NCI-H226 (cell line): ENCODE data around the gene TNNC2.
A peak's percentile ranks its signal among the peaks of the same experiment; 100 is the strongest.
"Not testable (repeated sequence)": the region's sequence is repeated elsewhere in the genome, so short reads cannot be mapped to it uniquely, and the experiment has no call there.

Experiments used
- DNase-seq: peaks from one replicate; pipeline ENCODE4 v3.0.0-alpha.2; 2015

TNNC2 gene

DNA sequence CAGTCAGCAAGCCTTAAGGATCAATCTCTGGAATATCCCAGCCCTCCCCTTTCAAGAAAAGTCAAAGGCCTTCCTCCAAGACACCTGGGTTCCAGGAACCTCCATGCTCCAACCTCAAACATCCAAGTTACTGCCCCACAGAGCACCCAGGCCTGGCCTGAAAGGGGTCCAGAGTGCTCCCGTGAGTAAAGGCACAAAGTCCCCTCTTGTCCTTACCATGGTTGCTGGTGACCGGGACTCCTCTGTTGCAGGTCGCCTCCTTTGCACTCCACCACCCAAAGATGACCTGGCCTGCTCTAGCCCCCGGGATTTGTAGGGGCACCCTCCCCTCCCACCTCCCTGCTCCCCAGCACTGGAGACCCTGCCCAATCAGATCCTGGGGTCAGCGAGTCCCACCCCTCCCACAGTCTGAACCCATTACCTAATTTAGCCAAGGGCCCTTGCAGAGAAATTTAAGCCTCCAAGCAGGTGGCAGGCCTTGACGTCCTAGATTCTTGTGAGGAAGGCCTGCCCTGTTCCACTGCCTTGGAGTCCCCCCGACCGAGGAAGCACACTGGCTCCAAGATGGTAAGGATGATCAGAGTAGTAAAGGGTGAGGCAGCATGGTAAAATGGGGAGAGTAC lies at the start of gene TNNC2:
Gene TNNC2 (minus strand): TSS at position 283 of the 623 bp plus-strand sequence. CDS start 64 bp downstream, at position 219.
- DNase-seq: no peak

DNA sequence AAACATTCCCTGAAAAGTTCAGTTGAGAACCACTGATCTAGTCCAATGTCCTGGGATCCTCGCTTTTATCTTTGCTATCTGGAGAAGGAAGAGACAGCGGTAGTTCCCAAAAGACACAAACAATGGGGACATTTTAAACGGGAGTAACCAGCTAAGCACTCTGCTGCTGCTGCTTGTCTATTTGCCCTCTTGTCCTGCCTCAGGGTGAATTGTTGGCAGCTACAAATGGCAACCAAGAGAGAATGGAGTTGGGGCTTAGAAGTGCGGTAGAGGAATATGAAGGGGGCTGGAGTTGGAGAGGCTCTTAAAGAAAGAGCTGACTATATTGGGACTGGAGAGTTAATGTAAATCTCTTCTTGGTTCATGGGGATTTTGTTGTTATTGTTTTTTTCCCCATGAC lies 47.5 kb upstream of the TNNC2 start:
- no peak for DNase-seq

- DNase-seq: not testable (repeated sequence)
Observed at GRCh38 chr20:45874104-45874481, 47.0 kb upstream of the TNNC2 start.

- DNase-seq: no peak
Observed at GRCh38 chr20:45873409-45874103, 46.4 kb upstream of the TNNC2 start.

DNA sequence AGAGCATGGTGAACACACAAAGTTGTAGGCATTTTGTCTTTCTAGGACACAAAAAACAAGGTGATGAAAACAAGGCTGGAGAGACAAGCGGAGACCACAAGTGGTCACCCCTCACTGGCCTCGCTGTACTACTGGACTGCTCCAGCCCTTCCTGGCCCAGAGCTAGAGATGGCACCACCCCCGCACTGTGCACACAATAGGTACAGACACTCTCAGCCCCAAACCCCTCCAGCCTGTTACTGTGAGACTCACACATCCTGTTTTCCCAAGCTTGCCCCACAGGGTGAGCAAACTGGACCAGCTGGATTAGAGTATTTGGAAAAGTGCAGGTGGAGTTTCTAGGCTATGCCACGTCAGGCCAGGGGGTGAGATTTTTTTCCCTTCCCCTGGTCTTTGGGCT lies 45.5 kb upstream of the TNNC2 start:
- DNase-seq: no peak

- peak; percentile 60 for DNase-seq
Observed at GRCh38 chr20:45867819-45868176, 40.7 kb upstream of the TNNC2 start.

GRCh38 chr20:45867136-45867818 lies 40.2 kb upstream of the TNNC2 start:
- DNase-seq: no peak

GRCh38 chr20:45866454-45866853 lies 39.3 kb upstream of the TNNC2 start:
- DNase-seq: no peak

DNA sequence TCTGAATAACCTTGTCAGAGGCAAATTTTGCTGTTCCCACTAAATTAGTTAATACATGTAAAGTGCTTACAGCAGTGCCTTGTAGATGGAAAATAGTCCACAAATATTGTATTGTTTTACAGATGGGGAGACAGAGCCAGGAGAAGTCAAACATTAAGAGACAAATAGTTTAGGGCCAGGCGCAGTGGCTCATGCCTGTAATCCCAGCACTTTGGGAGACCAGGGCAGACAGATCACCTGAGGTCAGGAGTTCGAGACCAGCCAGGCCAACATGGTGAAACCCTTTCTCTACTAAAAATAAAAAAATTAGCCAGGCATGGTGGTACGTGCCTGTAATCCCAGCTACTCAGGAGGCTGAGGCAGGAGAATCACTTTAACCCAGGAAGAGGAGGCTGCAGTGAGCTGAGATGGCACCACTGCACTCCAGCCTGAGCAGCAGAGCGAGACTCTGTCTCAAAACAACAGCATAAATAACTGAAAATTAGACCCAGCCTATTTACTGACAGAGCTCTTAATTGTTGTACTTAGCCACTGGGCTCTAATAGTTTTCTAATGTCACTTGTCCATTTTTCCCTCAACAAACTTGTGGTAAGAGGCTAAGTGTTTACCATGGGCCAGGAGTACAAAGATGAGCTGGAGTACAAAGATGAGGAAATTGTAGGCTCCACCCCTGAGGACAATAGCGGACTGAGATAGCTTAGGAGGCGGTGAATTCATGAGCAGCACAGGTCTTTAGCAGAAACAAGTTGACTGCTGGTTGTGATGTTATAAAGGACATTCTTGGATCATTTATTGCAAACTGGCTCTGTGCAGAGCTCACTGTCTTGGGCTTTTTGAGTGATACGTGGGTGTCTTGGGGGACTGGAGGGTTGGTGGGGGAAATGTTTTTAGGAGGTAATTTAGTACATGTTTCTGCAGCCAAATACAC lies 36.7 kb upstream of the TNNC2 start:
- no peak for DNase-seq

DNA sequence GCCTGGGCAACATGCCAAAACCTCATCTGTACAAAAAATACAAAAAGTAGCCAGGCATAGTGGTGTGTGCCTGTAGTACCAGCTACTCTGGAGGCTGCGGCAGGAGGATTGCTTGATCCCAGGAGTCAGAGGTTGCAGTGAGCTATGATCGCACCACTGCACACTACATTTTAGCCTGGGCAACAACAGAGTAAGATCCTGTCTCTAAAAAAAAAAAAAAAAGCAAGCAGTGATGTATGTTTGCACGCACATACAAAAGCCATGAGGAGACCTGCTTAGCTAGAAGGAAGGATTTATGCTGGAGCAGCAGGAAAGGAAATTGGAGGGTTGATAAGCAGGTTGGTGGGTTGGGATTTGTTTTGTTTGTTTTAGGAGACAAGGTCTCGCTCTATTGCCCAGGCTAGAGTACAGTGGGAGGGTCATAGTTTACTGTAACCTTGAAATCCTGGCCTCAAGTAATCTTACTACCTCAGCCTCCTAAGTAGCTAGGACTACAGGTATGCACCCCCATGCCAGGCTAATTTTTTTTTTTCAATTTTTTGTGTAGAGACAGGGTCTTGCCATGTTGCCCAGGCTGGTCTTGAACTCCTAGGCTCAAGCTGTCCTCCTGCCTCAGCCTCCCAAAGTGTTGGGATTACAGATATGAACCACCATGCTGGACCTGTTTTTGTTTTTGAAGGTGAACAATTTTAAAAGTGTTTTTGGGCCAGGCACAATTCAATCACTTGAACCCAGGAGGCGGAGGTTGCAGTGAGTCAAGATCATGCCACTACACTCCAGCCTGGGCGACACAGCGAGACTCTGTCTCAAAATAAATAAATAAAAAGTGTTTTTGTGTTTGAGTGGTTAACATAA lies 34.3 kb upstream of the TNNC2 start:
- DNase-seq: no peak

DNA sequence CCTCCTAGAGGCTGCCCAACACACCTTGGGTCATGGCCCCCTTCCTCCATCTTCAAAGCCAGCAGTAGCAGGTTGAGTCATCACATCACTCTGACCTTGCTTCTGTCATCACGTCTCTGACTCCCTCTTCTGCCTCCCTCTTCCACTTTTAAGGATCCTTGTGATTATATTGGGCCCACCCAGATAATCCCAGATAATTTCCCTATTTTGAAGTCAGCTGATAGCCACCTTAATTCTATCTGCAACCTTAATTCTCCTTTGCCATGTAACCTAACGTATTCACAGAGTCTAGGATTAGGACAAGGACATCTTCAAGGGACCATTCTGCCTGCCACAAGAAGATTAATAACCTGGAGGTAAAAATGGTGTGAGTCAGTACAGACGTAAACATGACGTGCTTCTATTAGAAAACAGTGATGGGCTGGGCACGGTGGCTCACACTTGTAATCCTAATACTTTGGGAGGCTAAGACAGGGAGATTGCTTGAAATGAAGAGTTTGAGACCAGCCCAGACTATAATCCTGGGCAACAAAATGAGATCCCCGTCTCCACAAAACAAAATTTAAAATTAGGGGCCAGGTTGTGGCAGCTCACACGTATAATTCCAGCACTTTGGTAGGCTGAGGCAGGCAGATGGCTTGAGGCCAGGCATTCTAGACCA lies 33.6 kb upstream of the TNNC2 start:
- DNase-seq: no peak

DNA sequence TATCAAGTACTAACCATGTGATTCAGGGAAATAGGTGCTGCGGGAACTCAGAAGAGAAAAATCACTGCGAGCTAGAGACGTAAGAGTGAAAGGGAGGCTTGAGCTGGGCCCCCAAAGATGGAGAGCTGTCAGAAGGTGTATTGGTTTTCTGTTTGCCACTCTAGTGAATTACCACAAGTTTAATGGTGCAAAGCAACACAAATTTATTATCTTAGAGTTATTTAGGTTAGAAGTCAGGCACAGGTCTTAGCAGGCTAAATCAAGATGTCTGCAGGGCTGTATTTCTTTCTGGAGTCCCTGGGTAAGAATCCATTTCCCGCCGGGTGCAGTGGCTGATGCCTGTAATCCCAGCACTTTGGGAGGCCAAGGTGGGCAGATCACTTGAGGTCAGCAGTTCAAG lies 32.8 kb upstream of the TNNC2 start:
- no peak for DNase-seq

- DNase-seq: no peak
Observed at GRCh38 chr20:45857882-45858216, 30.7 kb upstream of the TNNC2 start.

DNA sequence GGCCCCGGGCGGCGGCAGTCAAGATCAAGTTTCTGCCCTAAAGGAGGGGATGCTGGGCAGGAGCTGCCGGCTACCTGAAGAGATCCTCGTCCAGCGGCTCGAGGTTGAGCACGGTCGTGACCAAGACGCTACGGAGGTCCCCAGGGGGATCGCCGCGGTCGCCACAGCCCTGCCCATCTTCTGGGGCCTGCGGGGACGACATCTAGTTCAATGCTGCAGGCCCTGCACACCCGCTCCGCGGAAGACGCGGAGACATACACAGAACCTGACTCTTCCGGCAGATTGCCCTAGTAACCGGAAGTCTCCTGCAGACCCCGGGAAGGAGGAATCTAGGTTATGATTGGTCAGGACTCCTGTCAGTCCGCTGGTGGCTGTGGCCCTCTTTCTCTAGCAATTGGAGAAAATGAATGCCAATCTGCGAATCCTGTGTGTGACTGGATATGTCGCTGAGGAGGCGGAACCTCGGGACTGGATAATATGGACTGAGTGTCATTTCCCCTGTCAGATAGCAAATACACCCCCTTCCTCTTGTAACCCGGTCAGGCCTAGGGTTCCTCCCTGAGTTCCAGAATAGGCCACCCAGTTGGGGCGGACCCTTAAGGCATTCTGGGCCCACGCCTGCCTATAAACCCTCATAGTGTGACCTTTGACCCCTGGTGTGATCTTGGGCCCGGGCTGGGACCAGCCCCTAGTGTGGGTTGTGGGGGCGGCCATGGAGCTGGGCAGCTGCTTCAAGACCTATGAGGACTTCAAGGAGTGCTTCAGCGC lies 30.2 kb upstream of the TNNC2 start, which contains the start of the genes ACOT8 and ZSWIM3:
Gene ACOT8 (minus strand): TSS at position 279 of the 768 bp plus-strand sequence. CDS start 77 bp downstream, at position 202.
Gene ZSWIM3 (plus strand): TSS at position 501 of the 768 bp plus-strand sequence. CDS start 212 bp downstream, at position 713.
- peak; percentile 100 for DNase-seq

DNA sequence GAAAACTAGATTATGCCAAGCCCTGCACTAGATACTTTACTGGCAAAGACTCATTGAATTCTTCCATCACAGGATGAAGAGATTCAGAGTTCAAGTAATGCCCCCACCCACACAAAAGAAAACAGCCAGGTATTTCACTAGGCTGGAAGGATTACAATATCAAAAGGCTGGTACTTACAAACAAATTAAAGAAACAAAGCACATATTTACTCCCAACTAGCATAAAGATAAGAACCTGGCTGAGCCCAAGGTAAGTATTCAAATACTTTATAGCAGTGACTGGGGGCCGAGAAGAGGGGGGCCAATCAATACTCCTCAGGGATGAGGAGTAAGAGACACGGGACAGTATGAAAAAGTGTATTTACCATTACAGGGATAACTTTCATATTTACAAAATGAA lies 26.4 kb upstream of the TNNC2 start:
- no peak for DNase-seq

GRCh38 chr20:45852326-45852725 lies 25.2 kb upstream of the TNNC2 start:
- no peak for DNase-seq

- DNase-seq: no peak
Observed at GRCh38 chr20:45851501-45851900, 24.4 kb upstream of the TNNC2 start.

DNA sequence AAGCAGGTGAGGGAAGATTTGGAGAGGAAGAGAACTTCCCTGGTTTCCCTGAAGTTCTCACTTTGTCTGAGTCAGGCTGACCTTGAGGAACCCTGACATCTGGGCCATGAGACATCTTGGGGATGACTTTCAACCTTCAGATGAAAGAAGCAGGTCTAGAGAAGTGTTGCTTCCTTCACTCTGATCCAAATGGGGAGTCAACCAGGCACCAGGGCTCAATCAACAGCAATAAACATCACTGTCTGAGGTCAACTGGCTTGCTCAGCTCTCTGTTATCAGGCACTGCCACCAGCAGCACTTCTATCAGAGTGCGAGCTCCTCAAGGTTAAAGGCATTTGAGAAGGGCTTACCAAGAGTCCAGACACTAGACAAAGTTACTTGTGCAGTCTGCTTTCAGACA lies 23.8 kb upstream of the TNNC2 start:
- DNase-seq: no peak

GRCh38 chr20:45850238-45850637 lies 23.1 kb upstream of the TNNC2 start:
- DNase-seq: no peak

GRCh38 chr20:45848969-45849582 lies 22.0 kb upstream of the TNNC2 start:
- no peak for DNase-seq
